AG04450 (cell line): ENCODE data around the gene TMPRSS11F. TPM values are rescaled to one million over a fixed set of nuclear protein-coding genes. Genes with fewer than 3 reads are reported as not detected.

Experiments
- CTCF ChIA-PET: fragments of 300-600, 350-600 bp; formaldehyde crosslinking; extraction: SDS; loops from one replicate; lab custom pipeline; 2022; ENCODE audit warnings: antibody characterized with exemption, inconsistent platforms; lab: Charles Lee
- POLR2A ChIA-PET: fragments of 350-600 bp; formaldehyde crosslinking; extraction: SDS; loops from one replicate; lab custom pipeline; 2021; ENCODE audit warnings: antibody characterized with exemption, inconsistent platforms; lab: Yijun Ruan, JAX
- DNase-seq: peaks from one replicate; pipeline ENCODE4 v3.0.0-alpha.2; 2011; ENCODE audit warnings: low read depth, low spot score
- H3K27ac ChIP-seq: one replicate; pipeline ENCODE4 v1.5.1; 2012; ENCODE audit warnings: low read depth, low read length, control low read depth
- H3K27me3 ChIP-seq: one replicate; pipeline ENCODE4 v1.6.0; 2012; ENCODE audit warnings: low read length; ENCODE audit not compliant: control insufficient read depth, insufficient read depth
- H3K4me3 ChIP-seq: 2 replicates; pipeline ENCODE4 v1.5.1; 2011; ENCODE audit warnings: mild to moderate bottlenecking, low read depth, low read length, control low read depth
- H3K9me3 ChIP-seq: 2 replicates; pipeline ENCODE4 v1.5.1; 2012; ENCODE audit warnings: low read length; ENCODE audit not compliant: control insufficient read depth, insufficient read depth
- CTCF ChIP-seq: IDR thresholded peaks from 2 replicates; pipeline ENCODE4 v1.5.1; 2011; ENCODE audit warnings: low read depth, low read length, control low read depth, inconsistent platforms
- polyA plus RNA-seq: library from polyadenylated mRNA; depleted of rRNA; stranded (reverse); fragments of >200 nt; gene quantifications from 2 replicates; pipeline ENCODE4 v1.2.3, GENCODE V29; 2011

The TMPRSS11F gene
- polyA plus RNA-seq, 1 experiment = not detected

- Histone ChIP-seq H3K27ac (no peak overlapping the region), H3K27me3 (no peaks in the 10 kb centered on the region), H3K9me3 (no peaks in the 10 kb centered on the region; the same call in 1 of the 2 replicates), H3K4me3 (no peak overlapping the region)
- DNase-seq = no peak
- ChIA-PET CTCF (interaction anchor here (0.8 kb wide), 1 partner anchor 14 kb away, joined by 3 read pairs; no protein-coding TSS in a partner anchor), POLR2A (no interaction called here)
- TF ChIP-seq CTCF = no peak
Measured at GRCh38 chr4:68074397-68074796, 55.3 kb downstream of the TMPRSS11F start.

GRCh38 chr4:68070302-68070701 is 59.4 kb downstream of the TMPRSS11F start:
- no peak for DNase-seq
- H3K9me3 ChIP-seq = no peaks in the 10 kb centered on the region
- TF ChIP-seq CTCF = no peak
- POLR2A ChIA-PET = no interaction called here
- no peak overlapping the region for H3K27ac ChIP-seq
- CTCF ChIA-PET = no interaction called here
- no peak overlapping the region for H3K4me3 ChIP-seq
- H3K27me3 ChIP-seq = no peaks in the 10 kb centered on the region

GRCh38 chr4:68062501-68062900 is 67.2 kb downstream of the TMPRSS11F start:
- TF ChIP-seq CTCF = no peak
- DNase-seq = no peak
- ChIA-PET POLR2A (no interaction called here), CTCF (no interaction called here)
- Histone ChIP-seq H3K27me3 (no peaks in the 10 kb centered on the region), H3K27ac (no peak overlapping the region), H3K9me3 (no peaks in the 10 kb centered on the region), H3K4me3 (no peak overlapping the region)

GRCh38 chr4:68038272-68038671 is 91.4 kb downstream of the TMPRSS11F start:
- H3K27me3 ChIP-seq = no peaks in the 10 kb centered on the region
- no peak for TF ChIP-seq CTCF
- H3K4me3 ChIP-seq = no peak overlapping the region
- H3K27ac ChIP-seq = no peak overlapping the region
- ChIA-PET CTCF (no interaction called here), POLR2A (no interaction called here)
- DNase-seq = no peak
- H3K9me3 ChIP-seq = no peaks in the 10 kb centered on the region; the same call in 1 of the 2 replicates

- Histone ChIP-seq H3K4me3 (no peak overlapping the region), H3K9me3 (no peaks in the 10 kb centered on the region), H3K27ac (no peak overlapping the region), H3K27me3 (no peaks in the 10 kb centered on the region)
- CTCF ChIA-PET = no interaction called here
- no peak for DNase-seq
- TF ChIP-seq CTCF = no peak
- POLR2A ChIA-PET = no interaction called here
Measured at GRCh38 chr4:68021185-68021584, 108.5 kb downstream of the TMPRSS11F start.
